ENCODE results near the gene ANK3. TPM values are rescaled to one million over a fixed set of nuclear protein-coding genes. Genes with fewer than 3 reads are reported as not detected.

ANK3 gene
- total RNA-seq, 1 experiment from 2014 or later: 15.3 TPM

DNA sequence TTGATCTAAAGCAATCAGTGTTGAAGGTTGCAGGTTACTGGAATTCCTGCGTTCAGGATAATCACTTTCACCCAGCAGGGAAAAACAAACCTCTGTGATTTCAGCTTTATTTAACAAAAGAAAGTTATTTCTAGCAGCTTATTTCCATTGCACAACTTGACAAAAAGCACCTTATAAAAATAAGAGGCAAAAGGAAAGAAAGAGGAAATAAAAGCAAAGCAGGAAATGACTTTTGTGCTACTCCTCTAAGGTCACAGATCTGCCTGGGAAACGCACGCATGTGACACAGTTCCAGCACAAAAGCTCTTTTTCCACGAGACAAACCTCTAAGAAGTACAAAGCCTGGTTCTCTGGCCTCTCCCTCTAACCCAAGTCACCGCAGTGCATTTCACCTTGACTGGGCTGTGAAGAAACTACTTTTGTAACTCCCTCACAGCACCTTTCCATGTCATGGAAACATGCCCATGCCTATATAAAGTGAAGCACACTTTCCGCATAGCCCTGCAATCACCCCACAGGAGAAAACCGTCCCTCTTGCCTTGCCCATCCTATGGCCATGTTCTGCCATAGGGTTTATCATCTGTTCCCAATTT lies 870 bp downstream of the ANK3 start:
- CTCF ChIA-PET: no interaction called here
- DNase-seq (ENCODE audit: low read depth, low spot score): no peak
- no TSS peak for BruUV-seq (replicated peaks)
- Histone ChIP-seq H2AFZ (ENCODE audit: low read depth, low read length, poor library complexity, severe bottlenecking) (no peak overlapping the region), H3K9ac (ENCODE audit: low read length) (no peak overlapping the region), H3K79me2 (ENCODE audit: insufficient read depth, low read length) (no peaks in the 10 kb centered on the region), H3K4me3 (replicated peaks in 1 of 2; ENCODE audit: low read depth in 1 of 2, low read length in 2 of 2) (no peak overlapping the region), H3K4me1 (ENCODE audit: control insufficient read depth in 1 of 2, insufficient read depth in 2 of 2, low read length in 2 of 2) (peaks cover 8 to 17% of the 10 kb centered on the region in 2 experiments), H4K20me1 (ENCODE audit: insufficient read depth) (no peaks in the 10 kb centered on the region), H3K27me3 (ENCODE audit: insufficient read depth, low read length) (no peaks in the 10 kb centered on the region), H3K36me3 (ENCODE audit: control insufficient read depth in 1 of 2, insufficient read depth in 2 of 2, low read length in 2 of 2) (no peaks in the 10 kb centered on the region), H3K27ac (ENCODE audit: low read depth, low read length) (no peak overlapping the region), H3K9me3 (ENCODE audit: control insufficient read depth in 1 of 2, insufficient read depth in 1 of 2, low read depth in 1 of 2, low read length in 2 of 2) (no peaks in the 10 kb centered on the region), H3K9me2 (ENCODE audit: insufficient read depth) (no peaks in the 10 kb centered on the region), H3K4me2 (ENCODE audit: low read length) (no peak overlapping the region)
- POLR2A ChIA-PET: no interaction called here
- intact Hi-C loops (cut with micrococcal nuclease): no loop called here
- ATAC-seq: no peak
- no peak for TF ChIP-seq FOSL1 (IDR thresholded peaks at IDR 0.05; ENCODE audit: low read depth)
- RAD21 ChIA-PET (ENCODE audit: low non-redundant PET in 1 of 2, low total read pairs in 2 of 2, uncharacterized antibody in 2 of 2, unreplicated experiment in 2 of 2): no interaction called here

DNA sequence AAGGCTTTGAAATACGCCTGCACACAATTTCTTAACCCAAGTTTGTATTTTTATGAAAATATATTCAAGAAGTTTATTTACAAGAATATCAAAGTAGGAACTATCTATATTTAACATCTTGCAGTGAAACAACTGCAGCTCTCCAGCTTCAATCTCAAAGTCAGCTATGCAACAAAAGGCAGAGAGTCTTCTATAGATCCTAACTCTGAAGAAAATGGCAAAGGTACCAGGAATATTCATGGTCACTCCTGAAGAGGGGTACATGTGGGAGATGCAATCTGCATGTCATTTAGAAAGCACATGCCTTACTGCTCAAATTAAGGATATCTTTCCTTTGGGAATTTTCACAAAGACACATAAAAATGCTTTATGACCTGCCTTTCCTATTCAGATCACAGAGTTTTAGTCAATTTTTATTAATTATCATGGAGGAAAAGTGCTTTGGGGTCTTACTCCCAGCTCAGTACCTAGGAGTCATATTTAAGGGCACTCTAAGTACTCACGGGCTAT lies 1.5 kb downstream of the ANK3 start:
- intact Hi-C loops (cut with micrococcal nuclease): no loop called here
- ATAC-seq (no peak), DNase-seq (ENCODE audit: low read depth, low spot score) (no peak)
- no peaks in the 10 kb centered on the region for H3K9me3 ChIP-seq (ENCODE audit: control insufficient read depth in 1 of 2, insufficient read depth in 1 of 2, low read depth in 1 of 2, low read length in 2 of 2)
- no peak overlapping the region for H3K4me3 ChIP-seq (replicated peaks in 1 of 2; ENCODE audit: low read depth in 1 of 2, low read length in 2 of 2)
- CTCF ChIA-PET: no interaction called here
- no peak overlapping the region for H3K4me2 ChIP-seq (ENCODE audit: low read length)
- no peaks in the 10 kb centered on the region for H4K20me1 ChIP-seq (ENCODE audit: insufficient read depth)
- RAD21 ChIA-PET (ENCODE audit: low non-redundant PET in 1 of 2, low total read pairs in 2 of 2, uncharacterized antibody in 2 of 2, unreplicated experiment in 2 of 2): no interaction called here
- no peaks in the 10 kb centered on the region for H3K79me2 ChIP-seq (ENCODE audit: insufficient read depth, low read length)
- peaks cover 8 to 23% of the 10 kb centered on the region in 2 experiments for H3K4me1 ChIP-seq (ENCODE audit: control insufficient read depth in 1 of 2, insufficient read depth in 2 of 2, low read length in 2 of 2)
- no peak overlapping the region for H3K27ac ChIP-seq (ENCODE audit: low read depth, low read length)
- H3K9ac ChIP-seq (ENCODE audit: low read length): no peak overlapping the region
- no peak overlapping the region for H2AFZ ChIP-seq (ENCODE audit: low read depth, low read length, poor library complexity, severe bottlenecking)
- BruUV-seq (replicated peaks): no TSS peak
- no peaks in the 10 kb centered on the region for H3K36me3 ChIP-seq (ENCODE audit: control insufficient read depth in 1 of 2, insufficient read depth in 2 of 2, low read length in 2 of 2)
- POLR2A ChIA-PET: no interaction called here
- H3K9me2 ChIP-seq (ENCODE audit: insufficient read depth): no peaks in the 10 kb centered on the region
- H3K27me3 ChIP-seq (ENCODE audit: insufficient read depth, low read length): no peaks in the 10 kb centered on the region
- TF ChIP-seq CBX3 (IDR thresholded peaks at IDR 0.05; ENCODE audit: low read depth) (no peak), SRF (IDR thresholded peaks at IDR 0.05; ENCODE audit: low read depth) (no peak), YY1 (IDR thresholded peaks at IDR 0.05; ENCODE audit: extremely low read depth, insufficient replicate concordance, low read depth, low read length) (no peak), FOSL1 (IDR thresholded peaks at IDR 0.05; ENCODE audit: low read depth) (no peak), POLR2A (IDR thresholded peaks at IDR 0.05; ENCODE audit: borderline replicate concordance, extremely low read depth, insufficient read depth, insufficient read length) (no peak), ZFX (IDR thresholded peaks at IDR 0.05) (no peak), SP1 (IDR thresholded peaks at IDR 0.05; ENCODE audit: low read depth) (no peak), EZH2 (IDR thresholded peaks at IDR 0.05) (no peak), EZH2phosphoT487 (IDR thresholded peaks at IDR 0.05; ENCODE audit: borderline replicate concordance) (no peak), CEBPB (IDR thresholded peaks at IDR 0.05; ENCODE audit: low read depth) (no peak), TCF7L2 (IDR thresholded peaks at IDR 0.05; ENCODE audit: borderline replicate concordance, extremely low read depth, insufficient read depth, insufficient read length) (no peak), EGR1 (IDR thresholded peaks at IDR 0.05; ENCODE audit: low read depth) (no peak), SIN3A (IDR thresholded peaks at IDR 0.05; ENCODE audit: low read depth) (no peak), JUND (IDR thresholded peaks at IDR 0.05) (no peak), ELF1 (IDR thresholded peaks at IDR 0.05; ENCODE audit: borderline replicate concordance, low read depth) (no peak)
- TF ChIP-seq, protein P1, sequence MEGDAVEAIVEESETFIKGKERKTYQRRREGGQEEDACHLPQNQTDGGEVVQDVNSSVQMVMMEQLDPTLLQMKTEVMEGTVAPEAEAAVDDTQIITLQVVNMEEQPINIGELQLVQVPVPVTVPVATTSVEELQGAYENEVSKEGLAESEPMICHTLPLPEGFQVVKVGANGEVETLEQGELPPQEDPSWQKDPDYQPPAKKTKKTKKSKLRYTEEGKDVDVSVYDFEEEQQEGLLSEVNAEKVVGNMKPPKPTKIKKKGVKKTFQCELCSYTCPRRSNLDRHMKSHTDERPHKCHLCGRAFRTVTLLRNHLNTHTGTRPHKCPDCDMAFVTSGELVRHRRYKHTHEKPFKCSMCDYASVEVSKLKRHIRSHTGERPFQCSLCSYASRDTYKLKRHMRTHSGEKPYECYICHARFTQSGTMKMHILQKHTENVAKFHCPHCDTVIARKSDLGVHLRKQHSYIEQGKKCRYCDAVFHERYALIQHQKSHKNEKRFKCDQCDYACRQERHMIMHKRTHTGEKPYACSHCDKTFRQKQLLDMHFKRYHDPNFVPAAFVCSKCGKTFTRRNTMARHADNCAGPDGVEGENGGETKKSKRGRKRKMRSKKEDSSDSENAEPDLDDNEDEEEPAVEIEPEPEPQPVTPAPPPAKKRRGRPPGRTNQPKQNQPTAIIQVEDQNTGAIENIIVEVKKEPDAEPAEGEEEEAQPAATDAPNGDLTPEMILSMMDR (IDR thresholded peaks at IDR 0.05 in 2 of 3, conservative IDR thresholded peaks at IDR 0.05 in 1 of 3; ENCODE audit: borderline replicate concordance in 1 of 3, insufficient read depth in 1 of 3, low read depth in 2 of 3, low read length in 2 of 3): no peak
- TF ChIP-seq, protein P2, sequence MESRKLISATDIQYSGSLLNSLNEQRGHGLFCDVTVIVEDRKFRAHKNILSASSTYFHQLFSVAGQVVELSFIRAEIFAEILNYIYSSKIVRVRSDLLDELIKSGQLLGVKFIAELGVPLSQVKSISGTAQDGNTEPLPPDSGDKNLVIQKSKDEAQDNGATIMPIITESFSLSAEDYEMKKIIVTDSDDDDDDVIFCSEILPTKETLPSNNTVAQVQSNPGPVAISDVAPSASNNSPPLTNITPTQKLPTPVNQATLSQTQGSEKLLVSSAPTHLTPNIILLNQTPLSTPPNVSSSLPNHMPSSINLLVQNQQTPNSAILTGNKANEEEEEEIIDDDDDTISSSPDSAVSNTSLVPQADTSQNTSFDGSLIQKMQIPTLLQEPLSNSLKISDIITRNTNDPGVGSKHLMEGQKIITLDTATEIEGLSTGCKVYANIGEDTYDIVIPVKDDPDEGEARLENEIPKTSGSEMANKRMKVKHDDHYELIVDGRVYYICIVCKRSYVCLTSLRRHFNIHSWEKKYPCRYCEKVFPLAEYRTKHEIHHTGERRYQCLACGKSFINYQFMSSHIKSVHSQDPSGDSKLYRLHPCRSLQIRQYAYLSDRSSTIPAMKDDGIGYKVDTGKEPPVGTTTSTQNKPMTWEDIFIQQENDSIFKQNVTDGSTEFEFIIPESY (IDR thresholded peaks at IDR 0.05; ENCODE audit: extremely low read depth, insufficient replicate concordance, low read length): no peak
- TF ChIP-seq, protein P3, sequence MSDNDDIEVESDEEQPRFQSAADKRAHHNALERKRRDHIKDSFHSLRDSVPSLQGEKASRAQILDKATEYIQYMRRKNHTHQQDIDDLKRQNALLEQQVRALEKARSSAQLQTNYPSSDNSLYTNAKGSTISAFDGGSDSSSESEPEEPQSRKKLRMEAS (IDR thresholded peaks at IDR 0.05): no peak
